GM18907 (cell line): Measurements from ENCODE around the gene ARHGEF2.
A peak's percentile ranks its signal among the peaks of the same experiment; 100 is the strongest.
"Not testable (repeated sequence)": the region's sequence is repeated elsewhere in the genome, so short reads cannot be mapped to it uniquely, and the experiment has no call there.

Experiments used
- ATAC-seq: cut with Tn5 transposase; IDR thresholded peaks from one replicate; pipeline ENCODE4 v1.9.1; 2021; ENCODE audit warnings: mild to moderate bottlenecking, moderate library complexity; ENCODE audit not compliant: unreplicated experiment

The ARHGEF2 gene

DNA sequence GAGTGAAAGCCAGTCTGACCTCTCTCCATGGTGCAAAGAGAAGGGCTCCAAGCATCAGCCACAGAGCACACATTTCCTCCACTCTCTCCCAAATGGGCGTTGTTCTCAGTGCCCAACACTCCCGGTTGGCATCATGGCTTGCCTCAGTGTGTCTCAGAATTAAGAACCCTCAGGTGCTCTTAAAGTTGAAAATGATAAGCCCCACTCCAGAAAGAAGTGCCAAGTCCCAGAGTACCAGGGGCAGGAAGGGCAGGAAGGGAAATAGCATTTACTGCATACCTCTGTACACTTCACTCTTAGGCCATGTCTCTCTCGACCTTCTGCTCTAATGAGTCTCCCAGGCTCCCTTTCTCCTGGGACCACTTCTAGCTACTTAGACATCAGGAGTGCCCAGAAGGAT lies 15.2 kb upstream of the ARHGEF2 start:
- ATAC-seq, result no peak

GRCh38 chr1:155990005-155990739 lies 11.8 kb upstream of the ARHGEF2 start:
- ATAC-seq, result peak; percentile 25

DNA sequence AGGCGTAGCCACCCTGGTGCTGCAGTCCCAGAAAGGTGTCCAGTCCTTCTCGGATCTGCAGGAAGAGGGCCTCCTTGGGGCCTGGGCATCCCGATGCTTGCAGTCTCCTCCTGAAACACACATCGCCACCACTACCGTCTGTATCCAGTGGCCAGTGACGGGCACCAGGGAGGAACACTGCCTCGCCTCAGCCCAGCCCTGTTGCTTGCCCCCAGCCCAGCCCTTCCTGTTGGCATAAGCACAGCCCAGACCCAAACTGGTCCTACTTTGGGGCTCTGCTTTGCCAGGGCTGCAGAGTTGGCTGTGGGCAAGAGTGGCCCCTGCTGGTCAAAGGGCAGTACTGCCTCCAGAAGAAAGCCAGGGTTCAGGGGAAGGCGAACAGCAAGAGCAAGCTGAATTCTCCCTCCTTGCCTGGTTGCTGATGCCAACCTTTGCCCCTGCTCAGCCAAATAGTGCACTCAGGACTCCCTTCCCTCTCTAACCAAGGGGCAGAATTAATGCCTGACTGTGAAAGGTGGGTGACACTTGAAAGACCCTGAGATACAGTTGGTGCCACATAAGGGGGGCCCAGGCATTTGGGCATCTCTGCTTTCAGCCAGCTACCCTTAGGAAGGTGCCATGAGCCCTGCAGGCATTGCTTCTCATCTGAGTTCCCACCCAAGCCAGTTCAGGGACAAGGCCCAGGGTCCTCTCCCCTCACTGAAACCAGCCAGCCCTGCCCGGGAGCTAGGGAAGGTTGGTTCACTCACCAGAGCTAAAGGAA lies 11.1 kb upstream of the ARHGEF2 start:
- ATAC-seq, result peak; percentile 75

DNA sequence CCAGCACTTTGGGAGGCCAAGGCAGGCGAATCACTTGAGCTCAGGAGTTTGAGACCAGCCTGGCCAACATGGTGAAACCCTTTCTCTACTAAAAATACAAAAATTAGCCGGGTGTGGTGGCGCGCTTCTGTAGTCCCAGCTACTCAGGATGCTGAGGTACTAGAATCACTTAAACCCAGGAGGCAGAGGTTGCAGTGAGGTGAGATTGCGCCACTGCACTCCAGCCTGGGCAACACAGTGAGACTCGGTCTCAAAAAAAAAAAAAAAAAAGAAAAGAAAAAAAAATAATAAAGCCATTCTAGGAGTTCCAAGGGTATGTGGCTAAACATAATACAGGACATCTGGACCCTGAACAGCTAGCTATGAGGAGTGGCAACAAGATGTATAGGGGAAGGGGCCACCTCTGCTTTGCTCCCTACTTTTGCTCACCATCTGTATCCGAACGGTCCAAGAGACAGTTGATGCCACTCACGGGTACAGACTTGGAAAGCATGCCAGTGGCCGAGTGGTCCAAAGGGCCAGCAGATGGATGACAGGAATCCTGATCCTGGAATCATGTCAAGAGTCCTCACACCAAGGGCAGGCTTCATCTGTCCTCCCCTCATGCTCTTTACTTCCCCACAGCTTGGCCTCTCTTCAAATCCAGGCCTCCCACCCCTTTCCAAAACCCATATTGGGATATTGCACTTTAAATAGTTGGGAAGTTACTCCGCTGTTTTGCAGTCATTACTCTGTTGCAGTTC lies 6.7 kb upstream of the ARHGEF2 start:
- not testable (repeated sequence) for ATAC-seq

DNA sequence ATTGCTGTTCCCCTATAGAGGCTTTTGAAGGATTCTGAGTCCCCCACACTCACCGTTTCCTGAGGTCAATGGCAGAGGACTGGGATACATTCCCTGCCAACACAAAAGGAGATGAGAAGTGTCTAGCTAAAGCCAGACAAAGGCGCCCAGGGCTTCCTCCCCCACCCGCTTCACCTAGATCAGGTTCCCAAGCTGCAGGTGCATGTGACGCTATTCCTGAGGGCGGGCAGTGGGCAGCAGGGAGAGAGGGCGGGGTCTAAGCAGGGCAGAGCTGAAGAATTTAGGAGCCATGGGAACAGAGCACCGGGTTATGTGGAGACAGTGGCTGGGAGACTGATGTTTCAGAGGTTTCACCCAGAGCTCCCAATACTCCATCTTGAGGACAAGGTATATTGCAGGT lies 6.0 kb upstream of the ARHGEF2 start:
- ATAC-seq, result no peak

- no peak for ATAC-seq
Measured at GRCh38 chr1:155983191-155984024, 5.1 kb upstream of the ARHGEF2 start.

GRCh38 chr1:155982106-155982505 lies 3.8 kb upstream of the ARHGEF2 start:
- no peak for ATAC-seq

GRCh38 chr1:155981266-155982088 lies 3.1 kb upstream of the ARHGEF2 start:
- no peak for ATAC-seq

- no peak for ATAC-seq
Measured at GRCh38 chr1:155979597-155980343, 1.4 kb upstream of the ARHGEF2 start.

GRCh38 chr1:155978973-155979429 lies 654 bp upstream of the ARHGEF2 start:
- ATAC-seq, result no peak

- ATAC-seq, result no peak
Measured at GRCh38 chr1:155977690-155978324, 540 bp downstream of the ARHGEF2 start.

DNA sequence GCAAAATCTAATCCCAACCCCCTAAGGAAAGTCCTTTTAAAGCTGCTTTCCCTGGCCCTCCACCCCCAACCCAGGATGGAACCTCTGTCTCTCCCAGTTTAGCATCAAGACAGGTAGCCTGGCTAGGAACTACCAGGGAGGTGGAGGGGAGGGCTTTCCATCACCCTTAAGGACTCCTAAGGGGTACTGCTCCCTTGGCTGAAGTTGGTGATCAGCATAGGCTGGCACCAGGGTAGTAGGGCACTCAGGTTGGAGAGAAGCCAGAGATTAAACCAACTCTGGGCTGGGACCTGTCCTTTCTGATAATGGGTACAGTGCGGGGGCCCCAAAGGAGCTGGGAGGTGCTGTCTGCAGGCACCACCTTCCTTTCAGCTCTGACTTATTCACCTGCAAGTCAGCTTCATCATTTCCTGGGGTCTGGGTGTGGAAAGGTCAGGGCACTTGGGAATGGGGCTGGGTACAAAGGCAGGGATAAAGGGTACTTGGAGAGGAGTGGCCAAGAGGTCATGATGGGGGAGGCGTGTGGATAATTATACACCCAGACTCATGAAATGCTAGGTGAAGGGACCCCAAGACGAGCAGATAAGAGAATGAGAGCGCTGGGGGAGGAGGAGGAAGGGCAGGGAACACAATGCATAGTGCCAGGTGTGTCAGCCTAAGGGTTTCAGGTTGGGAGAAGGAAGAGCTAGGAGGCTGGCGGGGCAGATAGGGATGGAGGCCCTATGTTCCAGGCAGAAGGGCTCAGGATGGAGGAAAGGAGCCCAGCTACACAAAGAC lies 1.2 kb downstream of the ARHGEF2 start:
- ATAC-seq, result no peak

GRCh38 chr1:155976062-155976912 lies 2.1 kb downstream of the ARHGEF2 start:
- ATAC-seq, result no peak

DNA sequence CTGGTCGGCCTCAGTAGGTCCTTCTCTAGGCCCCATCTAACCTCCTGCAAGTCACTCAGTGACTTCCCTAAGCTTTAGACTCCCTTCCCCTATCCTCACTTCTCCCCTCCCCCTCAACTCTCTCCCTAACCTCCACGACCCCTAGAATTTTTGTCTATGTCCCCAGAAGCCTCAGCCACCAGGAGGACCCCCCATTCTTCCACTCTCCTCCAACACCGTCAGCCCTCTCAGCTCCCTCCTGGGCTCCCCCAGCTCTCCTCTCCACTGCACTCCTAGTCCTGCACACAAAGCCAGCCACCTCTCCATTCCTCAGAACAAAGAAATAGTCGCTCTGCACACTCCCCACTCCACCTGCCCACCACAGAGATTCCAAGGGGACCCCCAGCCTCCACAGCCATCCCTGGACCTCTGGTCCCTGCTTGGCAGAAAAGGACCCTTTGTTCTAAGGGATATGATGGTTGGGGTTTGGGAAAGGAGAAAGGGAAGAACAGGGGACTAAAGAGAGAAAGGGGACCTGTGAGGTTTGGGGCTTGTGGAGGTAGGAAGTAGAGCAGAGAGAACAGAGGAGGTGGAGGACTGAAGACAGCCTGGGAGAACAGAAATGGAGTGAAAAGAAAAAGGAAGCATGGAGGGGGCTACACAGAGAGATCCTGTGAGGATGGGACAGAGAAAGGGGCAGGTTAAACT lies 2.8 kb downstream of the ARHGEF2 start:
- no peak for ATAC-seq

DNA sequence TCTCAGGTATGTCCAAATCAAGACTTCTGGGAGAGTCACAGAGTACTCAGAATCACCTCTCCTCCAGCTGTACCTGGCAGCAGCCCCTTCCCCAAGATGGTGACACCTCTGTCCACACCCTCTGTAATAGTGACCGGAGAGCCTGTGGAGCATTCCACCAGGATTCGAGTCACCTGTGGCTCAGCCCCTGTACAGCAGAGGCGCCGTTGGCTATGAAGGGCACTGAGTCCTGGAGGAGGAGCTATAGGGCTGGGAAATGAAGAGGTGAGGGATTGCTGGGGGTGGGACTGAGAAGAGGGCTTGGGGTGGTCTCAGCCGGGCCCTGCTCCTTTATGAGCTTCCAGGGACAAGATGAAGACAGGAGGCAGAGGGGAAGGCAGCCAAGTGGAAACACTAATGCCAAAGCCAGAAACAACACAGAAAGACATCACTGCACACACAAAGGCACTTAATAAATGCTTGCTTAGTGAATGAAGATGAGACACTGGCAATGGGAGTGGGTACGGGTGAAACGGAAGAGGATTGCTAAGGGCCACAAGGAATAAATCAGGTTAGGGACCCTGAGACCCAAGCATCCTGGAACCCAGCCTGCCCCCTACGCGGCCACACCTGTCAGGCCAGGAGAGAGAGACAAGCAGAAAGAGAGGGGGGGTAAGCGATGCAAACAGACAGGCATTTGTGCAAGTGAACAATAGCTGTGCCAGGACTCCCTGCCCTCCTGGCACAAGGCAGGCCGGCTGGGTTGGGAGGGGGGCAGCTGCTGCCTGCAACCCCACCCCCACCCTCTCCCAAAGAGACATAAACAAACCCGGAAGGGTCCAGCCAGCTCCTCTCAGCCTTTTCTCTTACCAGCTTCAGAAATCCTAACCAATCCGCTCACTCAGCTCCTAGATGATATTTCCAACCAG lies 3.9 kb downstream of the ARHGEF2 start:
- ATAC-seq, result no peak
